ENCODE measurements around the gene OMP.

The OMP gene

DNA sequence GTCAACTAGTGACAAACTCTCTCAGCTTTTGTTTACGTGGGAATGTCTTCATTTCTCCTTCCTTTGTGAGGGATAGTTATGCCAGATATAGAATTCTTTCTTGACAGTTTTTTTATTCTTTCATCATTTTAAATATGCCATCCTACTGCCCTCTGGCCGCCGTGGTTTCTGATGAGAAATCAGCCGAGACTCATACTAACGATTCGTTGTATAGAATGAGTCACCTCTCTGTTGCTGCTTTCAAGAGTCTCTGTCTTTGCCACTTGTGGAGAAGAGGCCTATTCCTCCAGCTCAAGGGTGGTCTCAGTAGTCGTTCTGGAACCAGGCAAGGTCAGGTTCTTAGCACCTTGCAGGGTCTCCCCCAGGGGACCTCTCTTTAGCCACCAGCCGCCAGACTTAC, 33.4 kb downstream of the OMP start:
- TF ChIP-seq CTCF (IDR thresholded peaks at IDR 0.05; ENCODE audit: insufficient read depth, low read length, missing control alignments): no peak

GRCh38 chr11:77136784-77137420, 34.3 kb downstream of the OMP start:
- DNase-seq (ENCODE audit: low read depth, low spot score): no peak
- CTCF ChIA-PET: interaction anchor here (1.3 to 3.7 kb wide), 3 partner anchors 10 to 482 kb away, joined by 3 to 36 read pairs (median 4); partner anchors contain the start of gene MYO7A
- H3K4me3 ChIP-seq (ENCODE audit: low read depth, low read length): no peak overlapping the region
- POLR2A ChIA-PET: no interaction called here
- no peak for TF ChIP-seq CTCF (IDR thresholded peaks at IDR 0.05; ENCODE audit: insufficient read depth, low read length, missing control alignments)

More for the DNA sequence above, 33.4 kb downstream of the OMP start:
- no peak for DNase-seq (ENCODE audit: low read depth, low spot score)
- H3K4me3 ChIP-seq (ENCODE audit: low read depth, low read length): no peak overlapping the region
- CTCF ChIA-PET: interaction anchor here (1.1 to 3.7 kb wide), 5 partner anchors 9 to 483 kb away, joined by 3 to 36 read pairs (median 4); partner anchors contain the start of gene MYO7A
- POLR2A ChIA-PET: no interaction called here

GRCh38 chr11:77137421-77137820, 34.8 kb downstream of the OMP start:
- CTCF ChIA-PET: interaction anchor here (3.7 kb wide), 1 partner anchor 10 kb away, joined by 36 read pairs; the partner anchor contains the start of gene MYO7A
- no peak for TF ChIP-seq CTCF (IDR thresholded peaks at IDR 0.05; ENCODE audit: insufficient read depth, low read length, missing control alignments)
- DNase-seq (ENCODE audit: low read depth, low spot score): no peak
- H3K4me3 ChIP-seq (ENCODE audit: low read depth, low read length): no peak overlapping the region
- POLR2A ChIA-PET: no interaction called here

GRCh38 chr11:77138106-77138649, 35.5 kb downstream of the OMP start:
- CTCF ChIA-PET: interaction anchor here (3.7 kb wide), 1 partner anchor 11 kb away, joined by 36 read pairs; the partner anchor contains the start of gene MYO7A
- H3K4me3 ChIP-seq (ENCODE audit: low read depth, low read length): no peak overlapping the region
- POLR2A ChIA-PET: no interaction called here
- no peak for DNase-seq (ENCODE audit: low read depth, low spot score)
- no peak for TF ChIP-seq CTCF (IDR thresholded peaks at IDR 0.05; ENCODE audit: insufficient read depth, low read length, missing control alignments)

GRCh38 chr11:77139201-77139600, 36.6 kb downstream of the OMP start:
- ChIA-PET CTCF (interaction anchor here (0.7 to 3.5 kb wide), 4 partner anchors 9 to 409 kb away, joined by 4 to 31 read pairs (median 8); partner anchors contain the start of gene MYO7A), POLR2A (no interaction called here)
- TF ChIP-seq CTCF (IDR thresholded peaks at IDR 0.05; ENCODE audit: insufficient read depth, low read length, missing control alignments): no peak
- H3K4me3 ChIP-seq (ENCODE audit: low read depth, low read length): no peak overlapping the region
- no peak for DNase-seq (ENCODE audit: low read depth, low spot score)

DNA sequence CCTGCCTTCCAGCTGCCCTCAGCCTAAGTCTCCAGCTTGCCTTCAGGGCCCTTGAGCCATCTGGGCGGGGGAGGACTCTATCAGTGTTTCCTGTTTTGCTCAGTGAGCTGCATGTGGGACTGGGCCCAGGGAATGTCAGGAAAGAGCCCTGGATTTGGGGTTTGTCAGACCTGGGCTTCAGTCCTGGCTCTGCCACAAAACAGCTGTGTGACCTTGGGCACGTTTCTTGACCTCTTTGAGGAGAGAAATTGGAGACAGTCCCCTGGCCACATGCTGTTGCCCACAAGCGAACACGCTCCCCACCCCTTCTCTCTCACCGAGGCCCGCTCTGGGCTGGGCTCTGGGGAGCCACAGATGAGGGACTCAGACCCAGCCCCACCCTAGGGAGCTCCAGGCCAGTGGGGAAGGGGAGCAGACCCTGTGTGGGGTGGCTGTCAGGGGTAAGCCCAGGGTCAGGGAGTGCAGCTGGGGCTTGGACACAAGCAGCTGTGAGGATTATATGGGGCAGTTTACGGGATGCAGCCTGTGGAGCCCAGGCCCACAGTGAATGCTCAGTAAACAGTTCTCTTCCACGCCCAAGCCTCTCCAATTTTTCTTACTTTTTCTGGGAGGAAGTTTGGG, 37.7 kb downstream of the OMP start:
- CTCF ChIA-PET: interaction anchor here (0.9 to 3.5 kb wide), 5 partner anchors 10 to 408 kb away, joined by 3 to 31 read pairs (median 6); partner anchors contain the start of gene MYO7A
- DNase-seq (ENCODE audit: low read depth, low spot score): no peak

More for the DNA sequence above, 37.7 kb downstream of the OMP start:
- POLR2A ChIA-PET: interaction anchor here (0.6 to 0.9 kb wide), 2 partner anchors 9 to 478 kb away, joined by 3 read pairs; no protein-coding TSS in a partner anchor
- no peak for TF ChIP-seq CTCF (IDR thresholded peaks at IDR 0.05; ENCODE audit: insufficient read depth, low read length, missing control alignments)
- no peak overlapping the region for H3K4me3 ChIP-seq (ENCODE audit: low read depth, low read length)
